Neuronal stem cell (in vitro differentiated cells): ENCODE data around the gene RRBP1.

Experiments used
- DNase-seq: peaks from one replicate; pipeline ENCODE4 v3.0.0-alpha.2; 2013; ENCODE audit warnings: low spot score
- H2AFZ ChIP-seq: one replicate; pipeline ENCODE4 v1.6.1; 2013; ENCODE audit warnings: mild to moderate bottlenecking, low read length, inconsistent platforms
- H2AK5ac ChIP-seq: 2 replicates; pipeline ENCODE4 v1.6.1; 2013; ENCODE audit warnings: low read depth, mild to moderate bottlenecking, inconsistent platforms, low read length, moderate library complexity, mixed read lengths
- H2BK120ac ChIP-seq: 2 replicates; pipeline ENCODE4 v1.6.1; 2013; ENCODE audit warnings: low read depth, mild to moderate bottlenecking, inconsistent platforms, low read length, moderate library complexity, mixed read lengths
- H2BK12ac ChIP-seq: one replicate; pipeline ENCODE4 v1.6.1; 2013; ENCODE audit warnings: low read length, inconsistent platforms
- H2BK15ac ChIP-seq: 2 replicates; pipeline ENCODE4 v1.6.1; 2013; ENCODE audit warnings: mild to moderate bottlenecking, low read length, inconsistent platforms, mixed read lengths
- H2BK5ac ChIP-seq: one replicate; pipeline ENCODE4 v1.6.1; 2013; ENCODE audit warnings: inconsistent platforms, mild to moderate bottlenecking, low read length, moderate library complexity
- H3K14ac ChIP-seq: one replicate; pipeline ENCODE4 v1.6.1; 2013; ENCODE audit warnings: low read length, inconsistent platforms
- H3K18ac ChIP-seq: 2 replicates; pipeline ENCODE4 v1.6.1; 2013; ENCODE audit warnings: low read length, inconsistent platforms
- H3K23ac ChIP-seq: 2 replicates; pipeline ENCODE4 v1.6.1; 2013; ENCODE audit warnings: low read depth, mild to moderate bottlenecking, mixed read lengths, low read length, inconsistent platforms; ENCODE audit not compliant: poor library complexity
- H3K27ac ChIP-seq: replicated peaks from 3 replicates; pipeline ENCODE4 v1.5.1; 2013; ENCODE audit warnings: low read length, inconsistent platforms
- H3K27me3 ChIP-seq, 3 experiments: 2 replicates each; pipeline ENCODE4 v1.6.1; 2013; ENCODE audit warnings: low read length in 3 of 3, mild to moderate bottlenecking in 2 of 3, inconsistent platforms in 1 of 3, low read depth in 1 of 3, mixed read lengths in 1 of 3, moderate library complexity in 1 of 3; ENCODE audit not compliant: control insufficient read depth in 3 of 3, insufficient read depth in 3 of 3
- H3K36me3 ChIP-seq, 2 donors: replicated peaks in 1 of 2; 2 replicates each; pipeline ENCODE4 v1.6.1; 2013; ENCODE audit warnings: low read length in 2 of 2; ENCODE audit not compliant: control insufficient read depth in 2 of 2, insufficient read depth in 2 of 2
- H3K4ac ChIP-seq: 2 replicates; pipeline ENCODE4 v1.6.1; 2013; ENCODE audit warnings: inconsistent platforms, mild to moderate bottlenecking, low read length, moderate library complexity
- H3K4me1 ChIP-seq, 2 donors: 1 replicate in 1 of 2; 2 replicates in 1 of 2; pipeline ENCODE4 v1.6.1; 2013; ENCODE audit warnings: low read length in 2 of 2, low read depth in 1 of 2; ENCODE audit not compliant: control insufficient read depth in 2 of 2, insufficient read depth in 1 of 2
- H3K4me2 ChIP-seq: one replicate; pipeline ENCODE4 v1.6.1; 2013; ENCODE audit warnings: mild to moderate bottlenecking, low read length, inconsistent platforms; ENCODE audit not compliant: insufficient read depth, poor library complexity, severe bottlenecking
- H3K4me3 ChIP-seq, 2 donors: 2 replicates each; pipeline ENCODE4 v1.5.1; 2013; ENCODE audit warnings: low read length in 2 of 2, mild to moderate bottlenecking in 2 of 2, inconsistent platforms in 1 of 2, moderate library complexity in 1 of 2
- H3K79me1 ChIP-seq: one replicate; pipeline ENCODE4 v1.6.1; 2013; ENCODE audit warnings: low read depth, mild to moderate bottlenecking, inconsistent platforms, low read length, moderate library complexity
- H3K9ac ChIP-seq: one replicate; pipeline ENCODE4 v1.6.1; 2013; ENCODE audit warnings: mild to moderate bottlenecking, low read depth, low read length, inconsistent platforms; ENCODE audit not compliant: poor library complexity
- H3K9me3 ChIP-seq, 2 donors: replicated peaks in 1 of 2; 2 replicates each; pipeline versions ENCODE3 to v1.6.1; 2013; ENCODE audit warnings: low read length in 2 of 2, mild to moderate bottlenecking in 2 of 2, inconsistent platforms in 1 of 2, low read depth in 1 of 2, mixed read lengths in 1 of 2, moderate library complexity in 1 of 2; ENCODE audit not compliant: control insufficient read depth in 2 of 2, insufficient read depth in 1 of 2
- H4K8ac ChIP-seq: one replicate; pipeline ENCODE4 v1.6.1; 2013; ENCODE audit warnings: low read depth, mild to moderate bottlenecking, inconsistent platforms, low read length, moderate library complexity
- H4K91ac ChIP-seq: one replicate; pipeline ENCODE4 v1.6.1; 2013; ENCODE audit warnings: low read length, low read depth, mild to moderate bottlenecking, inconsistent platforms; ENCODE audit not compliant: poor library complexity
- WGBS, 2 donors: extraction: QIAGEN DNeasy Blood & Tissue Kit; methylation state at CpG; one replicate each; pipeline ENCODE4 v1.1.7; 2013; ENCODE audit warnings: missing lambda C conversion rate in 2 of 2, mixed read lengths in 1 of 2; ENCODE audit not compliant: insufficient read length in 2 of 2, insufficient replicate concordance in 1 of 2; ENCODE audit errors: extremely low coverage in 2 of 2; 5-methylcytosine and 5-hydroxymethylcytosine counted together

RRBP1 gene

DNA sequence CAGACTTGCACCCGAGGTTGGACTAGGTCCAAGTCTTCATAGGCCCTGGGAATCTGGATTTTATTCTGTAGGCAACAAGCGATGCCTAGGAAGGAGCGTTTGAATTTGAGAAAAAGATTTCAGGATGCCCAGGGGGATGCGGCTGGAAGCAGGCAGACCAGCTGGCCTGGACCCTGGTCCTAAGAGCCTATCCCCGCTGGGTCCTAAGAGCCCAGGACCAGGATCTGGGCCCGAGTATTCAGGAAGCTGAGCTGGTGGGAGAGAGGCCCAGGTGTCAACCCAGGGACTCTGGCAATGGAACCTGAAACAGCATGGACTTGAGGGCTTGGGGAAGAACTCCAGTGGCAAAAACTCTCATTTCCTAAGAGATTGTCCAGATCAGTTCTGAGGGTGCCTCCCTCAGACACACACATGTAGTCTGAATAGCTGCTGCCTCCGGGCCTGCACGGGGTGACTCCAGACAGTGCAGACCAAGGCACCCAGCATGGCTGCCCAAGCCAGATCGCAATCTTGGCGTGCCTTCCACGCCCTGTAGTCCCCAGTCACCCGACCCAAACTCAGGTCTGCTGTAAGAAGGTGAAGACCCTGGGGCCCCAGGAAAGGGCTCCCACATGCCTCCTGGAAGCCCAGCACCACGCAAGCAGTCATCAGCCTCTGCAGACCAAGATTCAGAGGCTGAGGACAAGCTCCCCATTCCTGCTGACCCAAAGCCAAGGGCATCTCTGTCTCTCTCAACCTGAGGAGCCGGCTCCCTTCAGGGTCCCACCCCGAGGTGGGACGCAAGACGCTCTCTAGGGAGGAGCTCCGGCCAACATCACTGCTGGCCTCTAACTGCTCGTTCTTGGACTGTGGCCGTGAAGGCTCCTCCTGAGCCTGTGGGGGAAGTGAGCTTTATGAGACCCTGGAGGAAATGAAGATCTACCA is 34.4 kb downstream of the RRBP1 start:
- Histone ChIP-seq H4K8ac (no peak overlapping the region), H3K4ac (no peak overlapping the region), H3K4me1 (peaks cover 21 to 27% of the 10 kb centered on the region in 2 donors), H3K27me3 (no peaks in the 10 kb centered on the region), H3K9ac (no peak overlapping the region), H3K79me1 (peaks cover 6% of the 10 kb centered on the region), H4K91ac (no peak overlapping the region), H3K18ac (peak overlapping the region; percentile 68), H3K23ac (no peak overlapping the region), H2BK15ac (no peak overlapping the region), H3K9me3 (no peaks in the 10 kb centered on the region), H2AK5ac (no peak overlapping the region), H3K14ac (no peak overlapping the region), H2BK5ac (no peak overlapping the region), H2BK12ac (no peak overlapping the region), H3K4me2 (no peak overlapping the region), H3K36me3 (no peaks in the 10 kb centered on the region), H3K27ac (no peak overlapping the region), H3K4me3 (no peak overlapping the region), H2BK120ac (no peak overlapping the region), H2AFZ (no peak overlapping the region)
- WGBS, 2 donors, result no CpG with 5 or more reads among the region's 20 CpGs
- no peak for DNase-seq

DNA sequence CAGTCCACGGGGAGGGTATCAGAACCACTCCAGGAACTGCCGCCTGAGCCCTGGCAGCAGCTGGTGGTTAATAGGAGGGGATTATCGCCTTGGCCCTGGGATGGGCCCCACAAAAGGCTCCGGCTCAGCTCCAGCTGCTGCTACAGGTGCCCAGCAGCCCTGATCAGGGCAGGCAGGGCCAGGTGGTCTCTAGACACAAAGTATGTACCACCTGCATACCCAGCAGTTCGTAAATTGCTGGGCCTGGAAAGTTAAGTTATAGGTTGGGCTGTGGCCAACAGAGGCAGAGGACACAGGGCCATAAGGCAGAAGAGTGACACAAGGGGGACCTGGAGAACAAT is 35.1 kb downstream of the RRBP1 start:
- Histone ChIP-seq H2AFZ (no peak overlapping the region), H3K18ac (no peak overlapping the region), H3K79me1 (peaks cover 3% of the 10 kb centered on the region), H3K4me2 (no peak overlapping the region), H3K9me3 (no peaks in the 10 kb centered on the region), H3K23ac (no peak overlapping the region), H3K4me1 (peaks cover 21 to 27% of the 10 kb centered on the region in 2 donors), H2AK5ac (peak overlapping the region; percentile 62), H3K14ac (no peak overlapping the region), H2BK5ac (no peak overlapping the region), H3K36me3 (no peaks in the 10 kb centered on the region), H4K8ac (no peak overlapping the region), H3K4me3 (no peak overlapping the region), H2BK12ac (no peak overlapping the region), H3K9ac (no peak overlapping the region), H3K27me3 (no peaks in the 10 kb centered on the region), H3K27ac (no peak overlapping the region), H4K91ac (no peak overlapping the region), H2BK120ac (no peak overlapping the region), H2BK15ac (no peak overlapping the region), H3K4ac (no peak overlapping the region)
- DNase-seq, result no peak
- WGBS, 2 donors, result no CpG with 5 or more reads among the region's 5 CpGs

DNA sequence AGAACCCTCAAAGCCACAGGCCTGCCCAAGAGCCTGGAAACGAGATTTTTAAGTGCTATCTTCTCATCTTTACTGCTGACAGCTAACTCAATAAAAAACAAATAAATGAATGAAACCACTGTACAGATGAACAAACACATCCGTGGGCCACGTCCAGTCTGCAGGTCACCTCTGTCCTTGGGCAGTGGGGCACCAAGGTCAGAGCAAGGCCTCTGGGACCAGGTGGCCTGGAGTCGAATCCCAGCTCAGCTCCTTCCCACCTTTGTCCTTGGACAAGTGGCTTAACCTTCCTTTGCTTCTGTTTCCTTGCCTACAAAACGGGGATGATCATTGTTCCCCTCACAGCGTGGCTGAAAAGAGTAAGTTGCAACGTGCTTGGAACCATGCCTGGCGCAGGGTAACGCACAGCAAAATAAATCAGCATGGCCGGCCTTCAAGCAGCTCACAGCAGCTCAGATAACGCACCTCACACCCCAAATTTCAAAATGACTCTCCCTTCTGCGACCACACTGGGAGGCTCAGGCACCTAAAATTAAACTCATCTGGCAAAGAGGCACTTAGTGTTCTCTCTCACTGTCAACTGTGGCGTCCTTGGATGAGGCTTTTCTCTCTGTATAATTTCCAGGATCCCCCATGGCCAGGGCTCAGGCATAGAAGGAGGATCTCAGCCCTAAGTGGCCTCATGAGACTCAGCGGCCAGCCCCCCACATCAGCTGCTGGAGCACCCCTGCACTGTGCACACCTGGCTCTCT is 35.7 kb downstream of the RRBP1 start:
- Histone ChIP-seq H3K27me3 (no peaks in the 10 kb centered on the region), H4K91ac (no peak overlapping the region), H3K79me1 (peaks cover 3% of the 10 kb centered on the region), H3K36me3 (peaks cover 0 to 1% of the 10 kb centered on the region in 2 donors), H3K9ac (no peak overlapping the region), H2BK12ac (no peak overlapping the region), H2BK15ac (no peak overlapping the region), H2BK120ac (no peak overlapping the region), H3K23ac (no peak overlapping the region), H2AFZ (no peak overlapping the region), H3K4me1 (peaks cover 21 to 27% of the 10 kb centered on the region in 2 donors), H3K4me3 (no peak overlapping the region), H3K18ac (peak overlapping the region; percentile 34), H3K9me3 (no peaks in the 10 kb centered on the region), H2BK5ac (no peak overlapping the region), H2AK5ac (peak overlapping the region; percentile 62), H3K27ac (no peak overlapping the region), H4K8ac (no peak overlapping the region), H3K4me2 (no peak overlapping the region), H3K14ac (no peak overlapping the region), H3K4ac (no peak overlapping the region)
- no peak for DNase-seq
- no CpG with 5 or more reads among the region's 14 CpGs for WGBS, 2 donors

DNA sequence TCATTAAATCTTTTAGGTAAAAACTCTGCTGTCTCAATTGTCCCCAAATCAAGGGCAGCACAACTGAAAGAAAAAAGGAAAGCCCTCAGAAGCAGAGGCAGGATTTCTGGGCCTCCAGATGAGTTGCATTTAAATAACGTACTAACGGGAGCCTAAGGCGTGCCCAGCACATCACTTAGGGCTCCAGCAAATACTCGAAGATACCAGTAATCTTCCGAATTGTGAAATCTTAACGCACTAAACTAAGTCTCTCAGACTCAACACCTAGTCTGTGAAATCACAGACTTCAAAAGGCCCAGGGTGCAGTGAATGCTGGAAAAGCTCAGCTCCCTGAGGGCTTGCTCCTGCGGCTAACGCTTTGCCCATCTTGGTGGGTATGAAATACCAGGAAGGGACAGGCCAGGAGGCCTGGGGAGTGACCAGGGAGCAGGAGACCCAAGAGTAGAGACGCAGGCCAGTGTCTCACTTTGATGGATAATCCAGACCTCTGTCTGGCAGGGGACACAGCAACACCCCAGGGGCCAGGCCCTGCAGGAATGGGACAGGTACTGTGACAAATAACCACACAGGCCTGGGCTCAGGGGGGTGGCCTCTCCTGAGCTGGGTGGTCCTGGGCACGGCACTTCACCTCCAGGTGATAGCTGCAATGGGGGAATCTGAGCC is 36.4 kb downstream of the RRBP1 start:
- no CpG with 5 or more reads among the region's 10 CpGs for whole genome bisulfite sequencing, 2 donors

More for the DNA sequence above, 36.4 kb downstream of the RRBP1 start:
- H4K91ac ChIP-seq, result no peak overlapping the region
- no peak overlapping the region for H2AK5ac ChIP-seq
- H3K9ac ChIP-seq, result no peak overlapping the region
- H3K27me3 ChIP-seq, result no peaks in the 10 kb centered on the region
- peaks cover 3% of the 10 kb centered on the region for H3K79me1 ChIP-seq
- H2BK12ac ChIP-seq, result no peak overlapping the region
- H3K27ac ChIP-seq, result no peak overlapping the region
- no peak overlapping the region for H3K4me3 ChIP-seq
- H2BK15ac ChIP-seq, result no peak overlapping the region
- H3K23ac ChIP-seq, result no peak overlapping the region
- no peak overlapping the region for H3K18ac ChIP-seq
- DNase-seq, result no peak
- H2BK5ac ChIP-seq, result no peak overlapping the region
- no peak overlapping the region for H2AFZ ChIP-seq
- H4K8ac ChIP-seq, result no peak overlapping the region
- H3K9me3 ChIP-seq, result no peaks in the 10 kb centered on the region
- H2BK120ac ChIP-seq, result no peak overlapping the region
- peaks cover 0 to 5% of the 10 kb centered on the region in 2 donors for H3K36me3 ChIP-seq
- H3K4ac ChIP-seq, result no peak overlapping the region
- H3K14ac ChIP-seq, result no peak overlapping the region
- peaks cover 21 to 27% of the 10 kb centered on the region in 2 donors for H3K4me1 ChIP-seq
- no peak overlapping the region for H3K4me2 ChIP-seq
